HUES6 (cell line): ENCODE data around the gene PTTG1.
"Not testable (repeated sequence)": the region's sequence is repeated elsewhere in the genome, so short reads cannot be mapped to it uniquely, and the experiment has no call there.

Source experiments
- H3K27ac ChIP-seq: 2 replicates; pipeline ENCODE4 v1.7.0; 2013; ENCODE audit warnings: low read depth, mild to moderate bottlenecking, low read length, inconsistent platforms
- H3K27me3 ChIP-seq: 2 replicates; pipeline ENCODE4 v1.6.1; 2013; ENCODE audit warnings: low read length; ENCODE audit not compliant: control insufficient read depth, insufficient read depth
- H3K36me3 ChIP-seq: 2 replicates; pipeline ENCODE4 v1.6.1; 2013; ENCODE audit warnings: low read length; ENCODE audit not compliant: control insufficient read depth, insufficient read depth
- H3K4me1 ChIP-seq: 2 replicates; pipeline ENCODE4 v1.6.1; 2013; ENCODE audit warnings: low read length; ENCODE audit not compliant: control insufficient read depth, insufficient read depth
- H3K4me3 ChIP-seq: 2 replicates; pipeline ENCODE4 v1.5.1; 2013; ENCODE audit warnings: low read depth, low read length
- H3K9ac ChIP-seq: one replicate; pipeline ENCODE4 v1.6.1; 2013; ENCODE audit warnings: mild to moderate bottlenecking, low read length
- H3K9me3 ChIP-seq: 2 replicates; pipeline ENCODE4 v1.6.1; 2013; ENCODE audit warnings: low read depth, low read length; ENCODE audit not compliant: control insufficient read depth, insufficient read depth

PTTG1 gene

DNA sequence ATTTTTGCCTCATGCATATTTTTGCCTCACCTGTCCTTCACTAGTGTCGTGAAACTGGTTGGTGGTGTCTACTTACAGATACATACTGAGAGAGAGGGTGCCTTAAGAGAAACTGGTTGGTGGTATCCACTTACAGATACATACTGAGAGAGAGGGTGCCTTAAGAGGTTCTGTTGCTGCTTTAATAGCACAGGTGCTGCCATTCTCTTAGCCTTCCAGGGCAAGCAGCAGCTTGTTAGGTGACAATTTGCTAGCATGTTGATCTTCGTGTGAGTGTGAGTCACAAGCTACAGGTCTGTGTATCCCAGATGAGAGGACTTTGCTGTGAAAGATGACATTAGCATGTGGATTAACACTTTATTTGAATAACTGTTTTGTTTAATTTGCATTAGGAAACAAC lies 1.4 kb downstream of the PTTG1 start:
- Histone ChIP-seq H3K27me3 (no peaks in the 10 kb centered on the region), H3K36me3 (peaks cover 54% of the 10 kb centered on the region), H3K9ac (no peak overlapping the region), H3K27ac (no peak overlapping the region), H3K9me3 (no peaks in the 10 kb centered on the region), H3K4me3 (peak overlapping the region; percentile 97), H3K4me1 (peaks cover 22% of the 10 kb centered on the region)

DNA sequence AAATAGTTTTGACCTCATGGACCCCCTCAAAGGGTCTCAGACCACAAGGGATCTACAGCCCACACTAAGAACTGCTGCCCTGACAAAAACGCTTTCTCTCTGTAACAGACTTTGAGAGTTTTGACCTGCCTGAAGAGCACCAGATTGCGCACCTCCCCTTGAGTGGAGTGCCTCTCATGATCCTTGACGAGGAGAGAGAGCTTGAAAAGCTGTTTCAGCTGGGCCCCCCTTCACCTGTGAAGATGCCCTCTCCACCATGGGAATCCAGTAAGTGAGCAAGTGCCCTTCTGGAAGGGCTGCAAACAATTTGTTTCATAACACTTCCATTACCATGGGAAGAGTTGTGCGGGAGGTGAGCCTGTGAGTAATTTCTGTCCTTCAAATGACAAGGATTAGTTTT lies 6.0 kb downstream of the PTTG1 start:
- no peak overlapping the region for H3K27ac ChIP-seq
- H3K4me3 ChIP-seq, result no peak overlapping the region
- peaks cover 8% of the 10 kb centered on the region for H3K4me1 ChIP-seq
- no peak overlapping the region for H3K9ac ChIP-seq
- H3K36me3 ChIP-seq, result peaks cover 67% of the 10 kb centered on the region
- H3K27me3 ChIP-seq, result no peaks in the 10 kb centered on the region
- H3K9me3 ChIP-seq, result no peaks in the 10 kb centered on the region

DNA sequence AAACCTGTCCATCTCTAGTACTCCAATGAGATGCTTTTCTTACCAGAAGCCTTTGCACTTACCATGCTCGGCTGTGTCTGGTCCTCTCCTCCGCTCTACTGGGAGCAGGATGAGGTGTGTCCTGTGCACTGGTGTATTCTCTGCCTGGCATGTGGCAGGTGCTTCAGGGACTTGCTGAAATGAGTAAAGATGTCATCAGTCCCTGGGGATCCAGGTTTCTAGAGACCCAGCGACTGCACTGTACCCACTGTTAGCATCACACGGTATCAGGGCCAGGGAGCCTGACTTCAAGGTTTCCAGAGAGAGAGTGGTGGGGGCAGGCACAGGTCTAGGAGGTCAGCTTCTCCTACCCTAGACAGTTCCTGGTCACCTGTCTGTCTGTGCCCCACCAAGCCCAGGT lies 10.5 kb downstream of the PTTG1 start:
- no peaks in the 10 kb centered on the region for H3K27me3 ChIP-seq
- 0 out of 2 replicates have a peak, but pooled peaks cover 6% of the 10 kb centered on the region for H3K4me1 ChIP-seq
- H3K4me3 ChIP-seq, result no peak overlapping the region
- no peaks in the 10 kb centered on the region for H3K9me3 ChIP-seq
- peaks cover 23% of the 10 kb centered on the region for H3K36me3 ChIP-seq
- no peak overlapping the region for H3K27ac ChIP-seq
- H3K9ac ChIP-seq, result no peak overlapping the region

DNA sequence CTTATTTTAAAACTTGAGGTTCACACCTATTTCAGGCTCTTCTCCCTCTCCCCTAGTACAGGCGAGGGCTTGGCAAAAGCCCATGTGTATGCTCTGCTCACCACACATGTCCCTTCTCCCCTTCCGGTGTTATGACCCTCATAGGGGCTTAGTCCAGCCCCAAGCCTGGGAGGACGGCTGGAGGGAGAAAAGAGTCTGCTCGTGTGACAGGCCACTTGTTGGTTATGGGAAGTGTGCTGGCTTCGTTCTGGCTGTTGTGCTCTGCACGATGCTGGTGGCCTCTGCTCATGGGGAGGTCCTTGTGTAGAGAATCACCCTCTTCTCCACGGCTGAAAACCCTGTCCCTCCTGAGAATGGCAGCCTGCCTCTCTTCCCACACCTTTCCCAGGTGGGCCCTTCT lies 11.1 kb downstream of the PTTG1 start:
- Histone ChIP-seq H3K27me3 (no peaks in the 10 kb centered on the region), H3K36me3 (peaks cover 17% of the 10 kb centered on the region), H3K4me3 (no peak overlapping the region), H3K9ac (no peak overlapping the region), H3K27ac (no peak overlapping the region), H3K9me3 (no peaks in the 10 kb centered on the region), H3K4me1 (0 out of 2 replicates have a peak, but pooled peaks cover 6% of the 10 kb centered on the region)

DNA sequence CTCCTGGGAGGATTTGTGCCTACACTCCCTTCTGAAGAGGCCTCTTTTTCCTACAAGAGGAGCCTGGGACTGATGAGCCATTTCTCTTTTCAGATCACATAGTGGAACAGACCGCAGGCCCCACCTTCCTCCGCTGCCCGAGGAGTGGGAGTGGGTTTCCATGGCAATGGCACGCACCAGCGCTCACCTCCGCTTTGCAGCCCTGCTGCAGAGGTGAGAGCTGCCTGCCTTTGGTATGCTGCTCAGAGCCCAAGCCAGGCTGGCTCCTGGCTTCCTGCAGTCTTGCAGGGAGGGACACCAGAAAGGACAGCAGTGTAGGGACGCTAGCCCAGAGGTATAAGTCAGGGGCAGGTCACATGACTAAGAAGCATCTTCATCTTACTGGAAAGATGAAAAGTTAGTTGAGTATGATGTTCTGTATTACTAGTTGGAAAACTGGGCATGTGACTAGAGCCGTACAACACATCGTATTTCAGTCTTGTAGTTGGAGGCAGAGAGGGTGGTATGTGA lies 12.4 kb downstream of the PTTG1 start:
- no peak overlapping the region for H3K9ac ChIP-seq
- H3K4me3 ChIP-seq, result no peak overlapping the region
- no peak overlapping the region for H3K27ac ChIP-seq
- H3K27me3 ChIP-seq, result no peaks in the 10 kb centered on the region
- H3K36me3 ChIP-seq, result peaks cover 4% of the 10 kb centered on the region
- peaks cover 10% of the 10 kb centered on the region; the same call in 1 of the 2 replicates for H3K4me1 ChIP-seq
- H3K9me3 ChIP-seq, result no peaks in the 10 kb centered on the region

DNA sequence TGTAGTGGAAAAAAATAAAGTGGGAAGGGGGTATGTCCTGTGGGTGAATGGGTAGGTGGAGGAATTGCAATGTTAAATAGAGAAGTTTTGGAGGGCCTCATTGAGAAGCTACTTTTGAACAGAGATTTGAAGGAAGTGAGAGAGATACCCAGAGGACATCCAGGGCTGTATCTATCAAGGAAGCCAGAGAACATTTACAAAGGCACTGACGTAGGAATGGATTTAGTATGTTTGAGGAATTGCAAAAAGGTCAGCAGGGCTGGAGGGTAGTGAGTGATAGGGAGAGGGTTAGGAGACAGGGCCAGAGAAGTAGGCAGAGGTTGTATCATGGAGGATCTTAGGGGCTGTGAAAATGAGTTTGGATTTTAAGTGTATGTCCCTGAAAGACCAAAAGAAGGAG lies 13.9 kb downstream of the PTTG1 start:
- no peaks in the 10 kb centered on the region for H3K27me3 ChIP-seq
- H3K9me3 ChIP-seq, result no peaks in the 10 kb centered on the region
- peaks cover 12% of the 10 kb centered on the region for H3K4me1 ChIP-seq
- no peak overlapping the region for H3K4me3 ChIP-seq
- no peak overlapping the region for H3K27ac ChIP-seq
- no peaks in the 10 kb centered on the region for H3K36me3 ChIP-seq
- no peak overlapping the region for H3K9ac ChIP-seq

DNA sequence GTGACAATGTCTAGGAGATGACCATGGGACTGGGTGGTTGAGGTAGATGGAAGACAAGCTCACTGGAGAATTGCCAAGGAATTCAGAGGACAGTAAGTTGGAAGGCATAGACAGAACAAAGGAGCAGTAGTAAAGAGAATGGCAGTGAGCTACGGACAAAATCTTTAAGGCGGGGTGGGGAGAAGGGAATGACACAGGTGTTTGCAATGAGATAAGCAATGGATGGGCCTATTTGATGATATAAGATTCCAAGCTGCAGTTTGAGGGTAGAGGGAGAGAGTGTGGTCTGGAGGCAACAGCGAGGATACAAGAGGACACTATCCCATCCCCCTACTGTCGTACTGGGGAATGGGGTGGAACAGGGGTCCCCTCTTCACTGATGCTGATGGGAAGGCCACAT lies 14.4 kb downstream of the PTTG1 start:
- Histone ChIP-seq H3K4me3 (no peak overlapping the region), H3K4me1 (peaks cover 12% of the 10 kb centered on the region), H3K9ac (no peak overlapping the region), H3K9me3 (no peaks in the 10 kb centered on the region), H3K27ac (no peak overlapping the region), H3K27me3 (no peaks in the 10 kb centered on the region), H3K36me3 (no peaks in the 10 kb centered on the region)

DNA sequence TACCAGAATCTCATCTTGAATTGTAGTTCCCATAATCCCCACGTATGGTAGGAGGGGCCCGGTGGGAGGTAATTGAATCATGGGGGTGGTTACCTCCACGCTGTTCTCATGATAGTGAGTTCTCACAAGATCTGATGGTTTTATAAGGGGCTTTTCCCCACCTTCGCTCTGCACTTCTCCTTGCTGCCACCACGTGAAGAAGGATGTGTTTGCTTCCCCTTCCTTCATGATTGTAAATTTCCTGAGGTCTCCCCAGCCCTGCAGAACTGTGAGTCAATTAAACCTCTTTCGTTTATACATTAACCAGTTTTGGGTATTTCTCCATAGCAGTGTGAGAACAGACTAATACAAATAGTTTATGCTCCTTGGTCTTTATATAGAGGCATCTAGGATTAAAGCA lies 15.0 kb downstream of the PTTG1 start:
- not testable (repeated sequence) for H3K36me3 ChIP-seq, H3K9me3 ChIP-seq, H3K27me3 ChIP-seq, H3K4me3 ChIP-seq, H3K27ac ChIP-seq, H3K9ac ChIP-seq
- peaks cover 12% of the 10 kb centered on the region for H3K4me1 ChIP-seq

DNA sequence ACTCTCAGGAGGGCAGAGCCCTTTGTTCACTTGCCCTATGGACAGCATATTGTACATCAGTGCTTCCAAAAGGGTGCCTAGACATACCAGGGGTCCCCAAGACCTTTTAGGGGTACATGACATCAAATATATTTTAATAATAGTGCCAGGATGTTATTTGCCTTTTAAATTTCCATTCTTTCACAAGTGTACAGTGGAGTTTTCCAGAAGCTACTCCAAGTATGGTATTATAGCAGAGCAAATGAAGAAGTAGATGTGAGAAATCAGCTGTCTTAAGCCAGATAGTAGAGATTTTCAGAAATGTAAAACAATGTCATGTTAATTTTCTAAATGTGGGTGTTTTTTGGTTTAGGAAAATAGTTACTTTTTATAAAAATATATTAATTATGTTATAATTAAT lies 15.6 kb downstream of the PTTG1 start:
- H3K4me1 ChIP-seq, result peaks cover 12% of the 10 kb centered on the region
- no peak overlapping the region for H3K9ac ChIP-seq
- no peak overlapping the region for H3K27ac ChIP-seq
- no peak overlapping the region for H3K4me3 ChIP-seq
- H3K9me3 ChIP-seq, result no peaks in the 10 kb centered on the region
- H3K36me3 ChIP-seq, result no peaks in the 10 kb centered on the region
- no peaks in the 10 kb centered on the region for H3K27me3 ChIP-seq

DNA sequence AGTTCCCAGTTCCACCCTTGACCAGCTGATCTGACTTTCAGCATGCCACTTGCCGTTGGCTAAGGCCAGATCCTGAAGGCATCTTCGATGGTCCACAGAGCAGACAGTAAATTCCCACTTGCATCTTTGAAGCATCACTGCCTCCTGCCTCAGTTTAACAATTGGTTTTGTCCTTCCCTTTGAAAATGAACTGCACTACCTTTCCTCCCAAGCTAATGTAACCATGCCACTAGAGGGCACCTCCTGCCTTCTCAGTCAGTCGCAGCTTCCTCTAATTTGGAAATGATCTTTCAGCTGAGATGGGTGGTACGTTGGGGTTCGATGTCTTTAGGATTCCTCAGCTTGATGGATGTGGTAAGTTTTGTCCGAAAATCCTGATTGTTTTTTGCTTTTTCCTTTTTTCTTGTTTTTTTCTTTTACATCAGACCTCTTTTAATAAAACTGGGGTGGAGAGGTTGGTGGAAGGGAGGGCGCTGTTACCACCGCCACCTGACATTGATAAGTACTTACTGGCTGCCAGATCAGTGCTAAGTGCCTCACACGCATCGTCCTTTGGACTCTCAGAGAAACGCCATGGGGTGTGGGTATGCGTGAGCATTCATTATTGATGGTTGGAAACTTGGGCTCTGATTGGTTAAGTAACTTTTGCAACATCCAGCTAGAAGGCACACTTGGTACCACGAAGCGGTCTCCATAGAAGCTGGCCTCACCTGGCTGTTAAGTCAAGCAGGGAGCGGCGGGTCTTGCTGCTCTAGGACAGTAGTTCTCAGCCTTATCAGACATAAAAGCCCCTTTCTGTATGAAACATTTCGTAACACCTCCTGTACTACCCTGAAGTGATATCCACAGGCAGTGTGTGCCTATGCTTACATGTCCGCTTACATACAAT lies 16.9 kb downstream of the PTTG1 start:
- Histone ChIP-seq H3K27me3 (no peaks in the 10 kb centered on the region), H3K4me3 (peak overlapping the region; percentile 54), H3K9me3 (no peaks in the 10 kb centered on the region), H3K36me3 (no peaks in the 10 kb centered on the region), H3K4me1 (peaks cover 19% of the 10 kb centered on the region), H3K9ac (no peak overlapping the region), H3K27ac (no peak overlapping the region)

DNA sequence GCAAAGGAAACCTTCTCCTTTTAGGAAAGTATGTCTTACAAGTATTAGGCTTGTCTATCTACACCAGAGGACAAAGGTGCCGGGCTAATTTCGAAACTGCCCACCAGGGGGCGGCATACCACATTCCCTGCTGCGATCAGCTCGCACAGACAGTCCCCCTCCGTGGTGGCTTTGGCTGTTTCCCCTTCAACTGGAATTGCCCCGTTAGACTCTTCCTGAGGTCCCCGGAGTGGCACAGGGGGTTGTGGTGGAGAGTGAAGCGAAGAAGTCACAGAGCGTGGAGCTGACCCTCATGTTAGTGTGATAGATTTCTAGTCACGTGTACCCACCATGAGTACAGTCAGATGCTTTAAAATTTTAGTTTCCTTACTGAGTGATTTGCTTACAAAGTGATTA lies 17.5 kb downstream of the PTTG1 start:
- Histone ChIP-seq H3K36me3 (no peaks in the 10 kb centered on the region), H3K27ac (no peak overlapping the region), H3K9ac (no peak overlapping the region), H3K4me3 (peak overlapping the region; percentile 54), H3K4me1 (peaks cover 14% of the 10 kb centered on the region), H3K27me3 (no peaks in the 10 kb centered on the region), H3K9me3 (no peaks in the 10 kb centered on the region)
